Omental fat pad (tissue), 4 donors: Measurements from ENCODE around the gene EFCAB8. TPM values are rescaled to one million over a fixed set of nuclear protein-coding genes. Genes with fewer than 3 reads are reported as not detected.
"Not testable (repeated sequence)": the region's sequence is repeated elsewhere in the genome, so short reads cannot be mapped to it uniquely, and the experiment has no call there.

Experiments
- ATAC-seq: fragments of 150-250 bp; one replicate; pipeline ENCODE4 v1.9.1; 2016; ENCODE audit warnings: mild to moderate bottlenecking, moderate library complexity; ENCODE audit not compliant: low FRiP score
- DNase-seq: peaks from one replicate; pipeline ENCODE4 v3.0.0-alpha.2; 2019; ENCODE audit warnings: low spot score
- total RNA-seq, 4 donors: library from RNA; depleted of rRNA; stranded (reverse); fragments of >200 nt; gene quantifications; one replicate each; pipeline ENCODE4 v1.1.0, GENCODE V29; 2016
- TF ChIP-seq, protein P1 (sequence below), 3 donors: fragments of 450-650 bp; IDR thresholded peaks; one replicate each; pipeline ENCODE4 v1.5.1; 2016 to 2017; ENCODE audit warnings: antibody characterized with exemption in 3 of 3, mild to moderate bottlenecking in 3 of 3, moderate library complexity in 2 of 3

EFCAB8 gene
- total RNA-seq, 4 donors from 2014 or later = 0.24 TPM; not detected in 3

- ATAC-seq (no peak), DNase-seq (no peak)
- TF ChIP-seq, protein P1, sequence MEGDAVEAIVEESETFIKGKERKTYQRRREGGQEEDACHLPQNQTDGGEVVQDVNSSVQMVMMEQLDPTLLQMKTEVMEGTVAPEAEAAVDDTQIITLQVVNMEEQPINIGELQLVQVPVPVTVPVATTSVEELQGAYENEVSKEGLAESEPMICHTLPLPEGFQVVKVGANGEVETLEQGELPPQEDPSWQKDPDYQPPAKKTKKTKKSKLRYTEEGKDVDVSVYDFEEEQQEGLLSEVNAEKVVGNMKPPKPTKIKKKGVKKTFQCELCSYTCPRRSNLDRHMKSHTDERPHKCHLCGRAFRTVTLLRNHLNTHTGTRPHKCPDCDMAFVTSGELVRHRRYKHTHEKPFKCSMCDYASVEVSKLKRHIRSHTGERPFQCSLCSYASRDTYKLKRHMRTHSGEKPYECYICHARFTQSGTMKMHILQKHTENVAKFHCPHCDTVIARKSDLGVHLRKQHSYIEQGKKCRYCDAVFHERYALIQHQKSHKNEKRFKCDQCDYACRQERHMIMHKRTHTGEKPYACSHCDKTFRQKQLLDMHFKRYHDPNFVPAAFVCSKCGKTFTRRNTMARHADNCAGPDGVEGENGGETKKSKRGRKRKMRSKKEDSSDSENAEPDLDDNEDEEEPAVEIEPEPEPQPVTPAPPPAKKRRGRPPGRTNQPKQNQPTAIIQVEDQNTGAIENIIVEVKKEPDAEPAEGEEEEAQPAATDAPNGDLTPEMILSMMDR (IDR thresholded peaks at IDR 0.05) = no peak
These were observed 111.6 kb downstream of the EFCAB8 start for GRCh38 chr20:32970115-32970972.

DNA sequence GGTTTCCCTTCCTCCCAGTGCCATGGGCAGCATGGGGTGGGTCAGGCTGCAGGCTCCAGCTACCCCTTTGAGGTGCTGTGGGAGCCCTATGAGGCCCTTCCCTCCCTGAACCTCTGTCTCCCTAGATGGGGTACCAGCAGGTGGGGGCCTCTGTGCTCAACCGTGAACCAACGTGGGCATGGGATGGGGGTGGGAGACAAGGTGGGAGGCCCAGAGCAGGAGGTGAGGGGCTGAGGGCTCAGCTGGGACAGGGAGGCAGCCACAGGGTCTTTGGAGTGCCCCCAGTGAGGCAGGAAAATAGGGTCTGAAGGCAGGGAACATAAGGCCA is 112.2 kb downstream of the EFCAB8 start:
- no peak for ATAC-seq
- no peak for DNase-seq

DNA sequence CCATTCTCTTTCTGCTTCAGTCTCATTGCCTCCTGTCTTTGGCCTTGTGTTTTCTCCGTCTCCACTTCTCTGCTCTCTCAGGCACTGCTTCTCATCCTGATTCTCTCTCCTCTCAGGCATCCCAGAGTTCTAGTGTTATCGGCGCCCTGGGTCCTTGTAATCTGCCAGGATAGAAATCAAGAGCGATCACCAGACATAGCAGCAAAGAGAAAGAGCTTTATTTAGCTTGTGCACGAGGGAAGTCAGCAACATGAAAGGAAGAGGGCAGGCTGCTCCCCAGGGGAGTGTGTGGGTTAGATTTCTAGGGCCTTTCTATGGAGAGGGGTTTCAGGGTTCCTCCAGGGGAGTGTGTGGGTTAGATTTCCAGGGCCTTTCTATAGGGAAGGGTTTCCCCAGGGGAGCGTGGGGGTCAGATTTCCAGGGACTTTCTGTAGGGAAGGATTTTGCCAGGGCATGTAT is 113.0 kb downstream of the EFCAB8 start:
- ATAC-seq (no peak), DNase-seq (no peak)
- TF ChIP-seq, protein P1 (IDR thresholded peaks at IDR 0.05) = no peak

More for the DNA sequence above, 112.2 kb downstream of the EFCAB8 start:
- TF ChIP-seq, protein P1 (IDR thresholded peaks at IDR 0.05) = no peak

DNA sequence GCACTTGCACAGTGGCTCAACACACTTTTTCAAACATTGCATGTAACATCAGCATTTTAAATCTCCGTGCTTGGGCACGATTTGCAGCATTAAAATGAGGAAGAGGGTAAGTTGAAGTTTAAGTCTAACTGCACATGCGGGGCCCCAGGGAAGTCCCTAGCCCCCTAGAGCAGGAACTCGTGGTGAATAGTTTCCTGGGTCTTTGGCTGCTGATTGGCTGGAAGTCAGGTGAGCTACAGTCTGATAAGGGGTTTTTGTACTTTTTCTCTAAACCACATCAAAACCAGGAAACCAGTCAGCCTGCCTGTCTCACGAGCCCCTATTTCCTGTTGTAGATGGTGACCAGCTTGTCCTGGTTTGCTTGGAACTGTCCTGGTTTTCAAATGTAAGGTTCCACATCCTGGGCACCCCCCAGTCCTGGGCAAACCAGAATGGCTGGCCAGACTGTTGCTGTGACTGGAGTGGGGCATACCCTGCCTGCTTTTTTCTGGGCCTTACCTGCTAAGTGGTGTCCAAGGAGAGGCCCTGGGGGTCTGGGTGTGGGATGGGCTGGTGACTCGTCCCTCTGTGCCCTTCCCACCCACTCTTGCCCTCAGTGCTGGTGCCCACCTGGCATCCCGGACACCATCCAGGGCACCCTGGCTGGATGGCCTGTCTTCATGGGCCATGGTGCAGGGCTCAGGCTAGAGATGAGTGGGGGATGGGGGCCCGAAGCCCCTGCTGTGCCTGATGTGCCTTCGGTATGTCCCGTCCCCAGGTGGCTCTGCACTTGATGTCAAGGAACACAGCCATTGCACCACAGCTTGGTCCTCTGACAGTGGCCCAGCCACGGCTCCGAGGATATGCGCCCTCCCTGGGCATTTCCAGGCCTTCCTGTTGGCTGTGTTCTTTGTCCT is 113.7 kb downstream of the EFCAB8 start:
- DNase-seq (no peak), ATAC-seq (no peak)
- TF ChIP-seq, protein P1 (IDR thresholded peaks at IDR 0.05) = no peak

GRCh38 chr20:32973077-32973717 is 114.5 kb downstream of the EFCAB8 start:
- DNase-seq = no peak
- TF ChIP-seq, protein P1 (IDR thresholded peaks at IDR 0.05) = no peak

DNA sequence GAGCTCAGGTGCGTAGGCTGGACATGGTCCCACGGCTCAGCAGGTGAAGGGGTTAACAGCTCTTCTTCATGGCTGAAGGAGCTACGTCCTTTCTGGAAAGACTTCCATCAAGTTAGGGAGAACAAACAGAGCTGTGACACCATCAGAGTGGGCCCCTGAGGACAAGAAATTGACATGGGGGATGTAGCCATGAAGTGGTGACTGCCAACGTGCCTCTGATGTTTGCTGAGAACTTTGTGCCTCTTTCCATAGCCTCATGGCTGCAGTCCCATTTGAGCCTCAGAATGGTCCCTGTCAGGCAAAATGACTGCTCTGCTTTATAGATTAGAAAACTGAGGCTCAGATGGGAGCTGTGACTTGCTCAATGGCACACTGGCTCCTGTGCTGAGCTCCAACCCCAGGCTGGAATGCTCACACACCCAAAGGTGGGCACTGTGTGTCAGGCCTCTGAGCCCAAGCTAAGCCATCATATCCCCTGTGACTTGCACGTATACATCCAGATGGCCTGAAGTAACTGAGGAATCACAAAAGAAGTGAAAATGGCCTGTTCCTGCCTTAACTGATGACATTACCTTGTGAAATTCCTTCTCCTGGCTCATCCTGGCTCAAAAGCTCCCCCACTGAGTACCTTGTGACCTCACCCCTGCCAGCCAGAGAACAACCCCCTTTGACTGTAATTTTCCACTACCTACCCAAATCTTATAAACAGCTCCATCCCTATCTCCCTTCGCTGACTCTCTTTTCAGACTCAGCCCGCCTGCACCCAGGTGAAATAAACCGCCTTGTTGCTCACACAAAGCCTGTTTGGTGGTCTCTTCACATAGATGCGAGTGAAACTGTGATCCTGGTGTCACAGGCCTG is 115.7 kb downstream of the EFCAB8 start:
- DNase-seq, ATAC-seq: not testable (repeated sequence)

More at GRCh38 chr20:32973077-32973717, 114.5 kb downstream of the EFCAB8 start:
- ATAC-seq = no peak

DNA sequence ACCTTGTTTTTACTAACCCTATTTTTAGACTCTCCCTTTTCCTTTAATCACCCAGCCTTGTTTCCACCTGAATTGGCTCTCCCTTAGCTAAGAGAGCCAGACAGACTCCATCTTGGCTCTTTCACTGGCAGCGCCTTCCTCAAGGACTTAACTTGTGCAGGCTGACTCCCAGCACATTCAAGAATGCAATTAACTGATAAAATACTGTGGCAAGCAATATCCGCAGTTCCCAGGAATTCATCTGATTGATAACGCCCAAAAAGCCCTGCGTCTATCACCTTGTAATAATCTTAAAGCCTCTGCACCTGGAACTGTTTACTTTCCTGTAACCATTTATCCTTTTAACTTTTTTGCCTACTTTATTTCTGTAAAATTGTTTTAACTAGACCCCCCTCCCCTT is 116.4 kb downstream of the EFCAB8 start:
- not testable (repeated sequence) for ATAC-seq, DNase-seq
